Effector memory CD4-positive, alpha-beta T cell (primary cell): ENCODE measurements around the gene HPGD.

Experiments used
- DNase-seq, 3 donors: peaks; one replicate each; pipeline ENCODE4 v3.0.0-alpha.2; 2020
- H3K27ac ChIP-seq: 2 replicates; pipeline ENCODE4 v1.7.0; 2013; ENCODE audit warnings: mild to moderate bottlenecking, low read length, moderate library complexity; ENCODE audit not compliant: insufficient read depth, poor library complexity, severe bottlenecking
- H3K27me3 ChIP-seq: replicated peaks from 2 replicates; pipeline ENCODE4 v1.7.0; 2013; ENCODE audit warnings: mild to moderate bottlenecking, low read length; ENCODE audit not compliant: insufficient read depth, control insufficient read depth, poor library complexity, severe bottlenecking
- H3K36me3 ChIP-seq: 2 replicates; pipeline ENCODE4 v1.7.0; 2013; ENCODE audit warnings: mild to moderate bottlenecking, low read length, moderate library complexity; ENCODE audit not compliant: control insufficient read depth, insufficient read depth
- H3K4me1 ChIP-seq: 2 replicates; pipeline ENCODE4 v1.7.0; 2013; ENCODE audit warnings: low read length, mild to moderate bottlenecking; ENCODE audit not compliant: control insufficient read depth, insufficient read depth, poor library complexity, severe bottlenecking
- H3K4me3 ChIP-seq: 2 replicates; pipeline ENCODE4 v1.7.0; 2013; ENCODE audit warnings: low read length, low read depth, mild to moderate bottlenecking; ENCODE audit not compliant: insufficient read depth, poor library complexity, severe bottlenecking
- H3K9me3 ChIP-seq: 2 replicates; pipeline ENCODE4 v1.7.0; 2013; ENCODE audit warnings: mild to moderate bottlenecking, low read length, moderate library complexity; ENCODE audit not compliant: control insufficient read depth

HPGD gene

GRCh38 chr4:174549721-174550120 is 27.4 kb upstream of the HPGD start:
- H3K4me1 ChIP-seq = no peaks in the 10 kb centered on the region
- H3K4me3 ChIP-seq = no peak overlapping the region
- no peak for DNase-seq

GRCh38 chr4:174545268-174545667 is 23.0 kb upstream of the HPGD start:
- H3K4me3 ChIP-seq = no peak overlapping the region
- no peak for DNase-seq
- H3K4me1 ChIP-seq = no peaks in the 10 kb centered on the region
- no peaks in the 10 kb centered on the region for H3K27me3 ChIP-seq
- H3K9me3 ChIP-seq = no peaks in the 10 kb centered on the region
- no peak overlapping the region for H3K27ac ChIP-seq
- H3K36me3 ChIP-seq = no peaks in the 10 kb centered on the region

More at GRCh38 chr4:174549721-174550120, 27.4 kb upstream of the HPGD start:
- Histone ChIP-seq H3K27me3 (no peaks in the 10 kb centered on the region), H3K27ac (no peak overlapping the region), H3K9me3 (no peaks in the 10 kb centered on the region), H3K36me3 (no peaks in the 10 kb centered on the region)

DNA sequence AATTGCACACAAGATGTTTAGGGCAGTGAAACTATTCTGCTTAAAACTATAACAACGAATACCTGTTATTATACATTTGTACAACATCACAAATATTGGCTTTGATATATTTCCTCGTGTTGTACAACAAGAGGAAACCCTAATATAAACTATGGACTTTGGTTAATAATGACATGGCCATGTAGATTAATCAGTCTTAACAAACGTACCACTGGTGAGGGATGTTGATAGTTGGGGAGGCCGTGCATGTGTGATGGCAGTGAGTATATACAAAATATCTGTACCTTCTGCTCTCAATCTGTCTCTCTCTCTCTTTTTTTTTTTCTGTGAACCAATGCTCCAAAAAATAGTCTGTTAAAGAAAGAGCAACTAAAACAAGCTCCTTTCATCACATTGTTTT is 22.2 kb upstream of the HPGD start:
- Histone ChIP-seq H3K4me1 (no peaks in the 10 kb centered on the region), H3K9me3 (no peaks in the 10 kb centered on the region), H3K4me3 (no peak overlapping the region), H3K27ac (no peak overlapping the region), H3K36me3 (no peaks in the 10 kb centered on the region), H3K27me3 (no peaks in the 10 kb centered on the region)
- no peak for DNase-seq

GRCh38 chr4:174540175-174540574 is 17.9 kb upstream of the HPGD start:
- Histone ChIP-seq H3K4me1 (no peaks in the 10 kb centered on the region), H3K27me3 (no peaks in the 10 kb centered on the region), H3K36me3 (no peaks in the 10 kb centered on the region), H3K9me3 (no peaks in the 10 kb centered on the region), H3K27ac (no peak overlapping the region), H3K4me3 (no peak overlapping the region)
- no peak for DNase-seq

GRCh38 chr4:174539571-174539970 is 17.3 kb upstream of the HPGD start:
- Histone ChIP-seq H3K27ac (no peak overlapping the region), H3K4me1 (no peaks in the 10 kb centered on the region), H3K9me3 (no peaks in the 10 kb centered on the region), H3K4me3 (no peak overlapping the region), H3K36me3 (no peaks in the 10 kb centered on the region), H3K27me3 (no peaks in the 10 kb centered on the region)
- DNase-seq = no peak

DNA sequence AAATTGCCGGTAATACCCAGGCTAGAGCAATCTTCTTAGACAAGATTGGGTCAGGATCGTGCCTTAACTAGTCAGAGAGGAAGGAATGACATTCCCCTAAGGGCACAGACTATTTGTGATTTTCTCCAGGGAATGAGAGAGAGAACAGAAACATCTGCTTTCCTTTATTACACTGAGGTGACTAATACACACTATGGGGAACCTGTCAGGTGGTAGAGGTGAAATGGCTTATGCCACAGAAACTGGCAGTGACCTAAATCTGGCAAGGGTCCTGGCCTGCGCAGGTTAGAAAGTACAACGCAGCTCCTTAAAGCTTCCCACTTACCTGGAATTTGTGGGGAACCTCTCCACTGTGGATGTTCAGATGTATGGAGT is 16.6 kb upstream of the HPGD start:
- no peak overlapping the region for H3K4me3 ChIP-seq
- H3K4me1 ChIP-seq = no peaks in the 10 kb centered on the region
- no peak overlapping the region for H3K27ac ChIP-seq
- no peaks in the 10 kb centered on the region for H3K9me3 ChIP-seq
- no peak for DNase-seq
- H3K36me3 ChIP-seq = no peaks in the 10 kb centered on the region
- H3K27me3 ChIP-seq = no peaks in the 10 kb centered on the region

GRCh38 chr4:174538123-174538875 is 16.0 kb upstream of the HPGD start:
- no peaks in the 10 kb centered on the region for H3K27me3 ChIP-seq
- no peak overlapping the region for H3K27ac ChIP-seq
- no peaks in the 10 kb centered on the region for H3K9me3 ChIP-seq
- no peaks in the 10 kb centered on the region for H3K4me1 ChIP-seq
- H3K36me3 ChIP-seq = no peaks in the 10 kb centered on the region
- H3K4me3 ChIP-seq = no peak overlapping the region
- no peak for DNase-seq

GRCh38 chr4:174537634-174538033 is 15.3 kb upstream of the HPGD start:
- no peaks in the 10 kb centered on the region for H3K36me3 ChIP-seq
- DNase-seq = no peak
- no peaks in the 10 kb centered on the region for H3K9me3 ChIP-seq
- no peak overlapping the region for H3K4me3 ChIP-seq
- H3K27me3 ChIP-seq = no peaks in the 10 kb centered on the region
- H3K4me1 ChIP-seq = no peaks in the 10 kb centered on the region
- no peak overlapping the region for H3K27ac ChIP-seq

- no peak overlapping the region for H3K4me3 ChIP-seq
- no peaks in the 10 kb centered on the region for H3K4me1 ChIP-seq
- no peak for DNase-seq
- no peaks in the 10 kb centered on the region for H3K27me3 ChIP-seq
- no peaks in the 10 kb centered on the region for H3K9me3 ChIP-seq
- no peaks in the 10 kb centered on the region for H3K36me3 ChIP-seq
- H3K27ac ChIP-seq = no peak overlapping the region
Measured at GRCh38 chr4:174534461-174534860, 12.2 kb upstream of the HPGD start.

- DNase-seq = no peak
Measured at GRCh38 chr4:174532445-174532844, 10.2 kb upstream of the HPGD start.

More at GRCh38 chr4:174532445-174532844, 10.2 kb upstream of the HPGD start:
- Histone ChIP-seq H3K36me3 (no peaks in the 10 kb centered on the region), H3K9me3 (no peaks in the 10 kb centered on the region), H3K4me3 (no peak overlapping the region), H3K27me3 (no peaks in the 10 kb centered on the region), H3K27ac (no peak overlapping the region), H3K4me1 (no peaks in the 10 kb centered on the region)
